ENCODE measurements around the gene RAD54L.
A peak's percentile ranks its signal among the peaks of the same experiment; 100 is the strongest.
"Not testable (repeated sequence)": the region's sequence is repeated elsewhere in the genome, so short reads cannot be mapped to it uniquely, and the experiment has no call there.

The RAD54L gene

DNA sequence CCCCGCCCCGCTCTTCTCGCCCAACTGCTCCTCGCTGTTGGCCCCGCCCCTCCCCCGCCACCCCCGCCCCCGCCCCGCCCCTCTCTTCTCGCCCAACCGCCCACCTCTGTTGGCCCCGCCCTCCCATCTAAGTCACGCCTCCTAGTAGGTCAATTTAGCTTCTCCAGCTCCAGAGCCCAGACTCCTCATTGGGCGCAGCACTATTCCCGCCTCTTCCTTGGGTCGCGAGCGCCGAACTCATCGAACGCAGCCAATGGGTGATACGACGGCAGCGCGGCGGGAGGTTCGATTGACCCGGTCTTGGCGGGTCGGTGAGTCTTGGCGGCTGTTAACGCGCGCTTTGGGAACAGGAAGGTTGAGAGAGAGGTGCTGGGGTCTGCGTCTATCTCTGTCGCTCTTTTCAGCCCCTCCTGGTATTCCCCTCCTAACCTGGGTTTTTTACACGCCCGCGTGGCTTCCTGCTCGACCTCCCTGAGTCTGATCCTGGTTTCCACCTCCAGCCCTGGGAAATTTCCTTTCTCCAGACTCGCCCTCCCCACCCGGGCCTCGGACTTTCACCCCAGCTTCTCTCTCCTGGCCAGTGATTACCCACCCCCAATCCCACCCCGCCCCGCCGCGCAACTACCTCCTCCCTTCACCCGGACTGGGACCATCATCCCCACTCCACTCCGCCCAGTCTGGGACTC is at the start of gene RAD54L:
Gene RAD54L, plus strand, starts transcription at position 328 of the 686 bp plus-strand sequence. CDS start 643 bp downstream, outside the sequence.
- peak; percentile 99 to 100 for DNase-seq

DNA sequence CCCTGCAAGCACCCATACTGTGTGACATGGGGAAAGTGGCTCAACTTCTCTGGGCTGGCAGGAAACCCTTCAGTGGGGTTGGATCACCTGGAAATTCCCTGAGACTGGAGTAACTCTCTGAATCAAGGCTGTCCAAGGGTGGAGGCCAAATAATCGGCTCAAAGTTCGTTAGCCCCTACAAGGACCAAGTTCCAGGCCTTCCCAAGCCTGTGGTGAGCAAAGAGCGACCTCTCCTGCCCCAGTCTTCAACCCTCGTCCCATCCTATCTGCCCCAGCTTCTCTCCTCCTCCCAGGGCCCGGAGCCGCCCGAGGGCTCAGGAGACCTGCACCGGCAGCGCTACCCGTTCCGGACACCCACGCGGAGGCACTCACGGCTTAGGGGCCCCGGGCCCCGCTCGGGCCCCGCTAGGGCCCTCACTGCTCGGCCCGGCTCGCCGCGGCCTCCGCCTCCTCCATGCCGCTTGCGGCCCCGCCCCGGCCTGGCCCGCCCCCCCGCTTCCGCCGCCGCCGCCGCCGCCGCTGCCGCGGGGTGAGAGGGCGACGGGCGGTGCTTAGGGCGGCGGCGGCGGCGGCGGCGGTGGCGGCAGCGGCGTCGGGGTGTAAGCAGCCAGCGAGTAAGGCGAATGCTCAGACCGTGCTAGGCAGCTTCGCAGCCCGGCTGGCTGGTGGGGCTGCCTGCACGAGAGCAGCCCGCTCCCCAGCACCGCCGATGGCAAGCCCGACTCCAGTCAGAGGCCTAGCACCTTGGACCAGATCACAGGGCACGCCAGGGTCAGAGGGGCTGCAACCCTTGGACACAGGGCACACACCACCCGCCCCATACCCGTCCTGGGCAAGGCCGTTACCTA is 49.4 kb upstream of the RAD54L start, which contains the start of gene POMGNT1:
Gene POMGNT1, minus strand, starts transcription at position 471 of the 848 bp plus-strand sequence. CDS start 613 bp downstream, outside the sequence.
- peak; percentile 47 to 89 for DNase-seq

DNA sequence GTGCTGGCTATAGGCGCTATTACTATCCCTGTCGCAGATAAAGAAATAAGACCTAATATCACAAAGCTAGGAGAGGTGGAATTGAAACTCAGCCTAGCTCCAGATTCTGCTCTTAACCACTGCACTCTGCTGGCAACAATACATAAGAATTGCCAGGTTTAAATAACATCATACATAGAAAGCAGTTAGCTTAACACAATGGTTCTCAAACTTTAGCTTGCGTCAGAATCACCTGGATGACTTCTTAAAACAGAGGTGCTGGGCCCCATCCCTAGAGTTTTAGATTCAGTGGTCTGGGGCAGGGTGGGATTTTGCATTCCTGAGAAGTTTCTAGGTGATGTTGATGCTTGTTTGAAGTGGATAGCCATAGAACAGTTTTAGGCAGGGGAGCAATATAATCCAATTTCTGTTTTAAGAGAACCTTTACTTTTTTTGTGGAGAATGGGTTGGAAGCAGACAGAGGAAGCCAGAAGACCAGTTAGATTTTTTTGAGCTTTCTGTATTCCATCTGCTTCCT is 48.3 kb upstream of the RAD54L start:
- DNase-seq: no peak

DNA sequence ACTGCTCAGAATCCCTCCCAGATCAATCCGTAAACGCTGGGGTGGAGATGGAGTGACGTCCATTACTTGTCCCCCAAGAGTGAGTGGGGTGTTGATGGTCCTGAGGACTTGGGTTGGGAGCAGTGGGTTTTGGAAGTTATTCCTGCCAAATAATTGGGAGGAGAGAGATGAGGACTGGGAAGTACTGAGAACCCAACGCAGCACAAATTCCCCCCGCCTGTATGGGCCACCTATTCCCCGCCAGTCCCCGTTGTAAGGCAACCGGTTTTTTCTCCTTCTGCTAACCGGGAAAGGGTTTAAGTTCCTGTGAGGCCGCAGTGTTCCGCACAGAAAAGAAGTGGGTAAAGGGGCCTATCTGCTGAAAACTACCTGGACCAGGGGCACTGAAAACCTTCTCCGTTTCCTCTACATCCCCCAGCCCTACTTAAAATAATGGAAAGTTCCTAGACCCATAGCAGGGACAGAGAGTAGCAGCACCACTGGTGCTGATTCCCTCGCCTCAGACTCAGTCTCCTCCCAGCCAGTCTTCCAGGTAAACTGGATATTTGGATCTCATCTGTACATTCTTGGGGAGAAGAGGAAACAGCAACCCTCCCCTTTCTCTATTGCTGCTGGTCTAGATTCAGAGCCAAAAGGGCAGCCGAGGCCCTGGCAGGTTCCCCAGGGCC is 43.7 kb upstream of the RAD54L start:
- DNase-seq: no peak

DNA sequence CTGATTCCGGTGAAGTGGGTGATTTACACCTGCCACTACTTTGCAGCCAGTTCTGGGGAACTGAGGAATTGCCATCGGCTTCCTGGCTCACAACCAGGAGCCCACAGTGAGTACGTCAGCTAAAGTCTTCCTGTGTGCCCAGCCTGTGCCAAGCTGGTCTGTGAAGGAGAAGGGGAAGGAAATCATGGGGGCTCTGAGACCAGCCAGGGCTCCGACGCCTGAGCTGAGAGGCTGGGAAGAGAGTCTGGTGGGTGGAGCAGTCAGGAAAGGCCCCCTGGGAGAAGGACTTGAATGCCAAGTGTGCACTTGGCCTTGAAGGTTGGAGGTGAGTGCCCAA is 43.2 kb upstream of the RAD54L start:
- DNase-seq: no peak

DNA sequence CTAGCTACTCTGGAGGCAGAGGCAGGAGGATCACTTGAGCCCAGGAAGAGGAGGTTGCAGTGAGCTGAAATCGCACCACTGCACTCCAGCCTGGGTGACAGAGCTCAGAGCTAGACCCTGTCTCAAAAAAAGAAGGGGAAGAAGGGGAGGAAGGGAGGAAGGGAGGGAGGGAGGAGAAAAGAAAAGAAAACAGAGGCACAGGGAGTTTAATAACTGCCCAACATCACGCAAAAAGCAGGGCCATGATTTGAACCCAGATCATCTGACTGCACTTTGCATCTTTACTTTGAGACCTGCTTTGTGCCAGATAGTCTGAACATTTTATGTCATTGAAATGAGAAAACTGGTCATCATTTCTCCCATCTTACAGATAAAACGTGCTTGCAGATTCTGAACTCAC is 42.4 kb upstream of the RAD54L start:
- no peak for DNase-seq

DNA sequence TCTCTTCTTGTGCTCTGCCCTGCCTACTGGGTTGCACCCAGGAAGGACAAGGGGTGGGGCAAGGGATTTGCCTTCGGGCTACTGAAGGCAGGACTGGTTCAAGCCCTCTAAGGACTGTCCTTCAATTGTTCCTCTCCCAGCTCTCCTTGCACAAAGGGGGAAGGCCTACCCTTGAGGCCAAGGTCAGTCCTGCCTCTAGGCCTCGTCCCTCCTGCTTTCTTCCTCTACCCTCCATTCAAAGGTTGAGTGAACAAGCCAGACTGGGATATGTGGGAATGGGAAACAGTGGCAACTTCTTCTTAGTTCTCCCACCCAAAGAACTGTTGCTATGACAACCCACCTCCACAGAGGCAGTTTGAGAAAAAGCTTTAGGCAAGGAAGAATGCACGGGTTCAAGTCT is 41.8 kb upstream of the RAD54L start:
- DNase-seq: no peak

DNA sequence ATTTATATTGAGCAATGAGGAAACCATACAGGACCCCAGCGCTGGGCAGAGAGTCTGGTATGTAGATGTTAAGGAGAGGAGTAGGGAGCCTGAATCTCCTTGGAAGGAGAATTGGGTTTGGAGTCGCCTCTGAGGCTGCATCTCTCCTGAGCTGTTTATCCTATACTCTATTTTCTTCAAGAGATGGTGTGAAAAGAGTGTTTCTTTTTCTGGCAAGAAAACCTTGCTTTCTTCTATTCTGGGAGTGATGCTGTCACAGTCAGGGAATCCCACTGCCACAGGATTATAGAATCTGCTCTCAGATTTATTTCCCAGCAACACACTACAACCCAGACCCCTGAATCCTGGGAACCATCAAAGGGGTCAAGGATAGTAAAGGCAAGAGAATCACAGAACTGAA is 41.2 kb upstream of the RAD54L start:
- DNase-seq: no peak

DNA sequence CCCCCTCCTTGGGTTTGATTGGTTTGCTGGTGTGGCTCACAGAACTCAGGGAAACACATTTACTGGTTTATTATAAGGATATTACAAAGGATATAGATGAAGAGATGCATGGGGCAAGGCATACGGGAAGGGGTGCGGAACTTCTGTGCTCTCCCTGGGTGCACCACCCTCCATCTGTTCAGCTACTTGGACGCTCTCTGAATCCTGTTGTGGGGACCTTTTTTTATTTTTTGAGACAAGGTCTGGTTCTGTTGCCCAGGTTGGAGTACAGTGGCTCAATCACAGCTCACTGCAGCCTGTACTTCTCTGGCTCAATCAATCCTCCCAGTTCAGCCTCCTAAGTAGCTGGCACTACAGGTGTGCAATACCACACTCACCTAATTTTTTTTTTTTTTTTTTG is 37.0 kb upstream of the RAD54L start:
- no peak for DNase-seq

DNA sequence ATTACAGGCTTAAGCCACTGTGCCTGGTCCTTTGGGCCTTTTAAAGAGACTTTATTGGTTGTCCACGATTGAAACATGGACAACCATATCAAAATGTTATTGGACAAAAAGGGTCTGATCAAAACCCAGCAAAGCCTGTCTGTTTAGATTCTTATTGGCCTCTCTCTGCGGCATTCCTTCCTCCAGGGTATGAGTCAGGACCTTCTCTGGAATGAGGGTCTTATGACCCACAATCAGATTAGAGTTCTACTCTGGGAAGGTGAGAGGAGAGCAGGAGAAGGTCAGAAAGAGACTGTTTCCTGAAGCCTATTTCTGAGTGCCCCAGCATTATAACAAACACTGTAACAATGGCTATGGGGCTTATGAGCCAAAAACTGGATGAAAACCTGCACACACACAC is 36.5 kb upstream of the RAD54L start:
- no peak for DNase-seq

DNA sequence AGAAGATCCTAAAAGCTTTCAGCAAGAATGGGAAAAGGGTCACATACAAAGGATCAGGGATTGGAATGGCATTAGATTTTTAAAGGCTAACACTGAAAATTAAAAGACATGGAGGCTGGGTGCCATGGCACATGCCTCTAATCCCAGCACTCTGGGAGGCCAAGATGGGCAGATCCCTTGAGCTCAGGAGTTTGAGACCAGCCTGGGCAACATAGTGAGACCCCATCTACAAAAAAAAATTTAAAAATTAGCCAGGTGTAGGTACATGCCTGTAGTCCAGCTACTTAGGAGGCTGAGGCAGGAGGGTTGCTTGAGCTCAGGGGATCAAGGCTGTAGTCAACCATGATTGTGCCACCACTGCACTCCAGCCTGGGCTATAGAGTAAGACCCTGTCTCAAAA is 32.1 kb upstream of the RAD54L start:
- DNase-seq: no peak

DNA sequence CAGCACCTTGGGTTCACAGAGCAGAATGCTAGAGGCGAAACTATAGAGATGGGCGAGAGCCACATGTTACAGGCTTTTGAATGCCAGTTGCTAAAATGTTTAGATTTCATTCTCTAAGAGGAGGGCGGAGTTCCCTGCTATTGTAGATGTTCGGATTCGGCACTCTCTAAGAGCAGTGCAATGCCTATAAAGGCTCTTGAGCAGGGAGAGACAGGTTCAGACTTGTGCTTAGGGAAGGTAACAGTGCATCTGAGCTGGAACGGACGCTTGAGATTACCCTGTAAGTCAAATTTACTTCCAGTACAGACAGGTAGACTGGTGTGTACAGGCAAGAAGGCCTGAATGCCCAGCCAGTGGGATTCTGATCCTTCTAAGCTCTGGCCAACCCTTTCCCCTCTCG is 29.1 kb upstream of the RAD54L start:
- DNase-seq: peak; percentile 31 to 41

DNA sequence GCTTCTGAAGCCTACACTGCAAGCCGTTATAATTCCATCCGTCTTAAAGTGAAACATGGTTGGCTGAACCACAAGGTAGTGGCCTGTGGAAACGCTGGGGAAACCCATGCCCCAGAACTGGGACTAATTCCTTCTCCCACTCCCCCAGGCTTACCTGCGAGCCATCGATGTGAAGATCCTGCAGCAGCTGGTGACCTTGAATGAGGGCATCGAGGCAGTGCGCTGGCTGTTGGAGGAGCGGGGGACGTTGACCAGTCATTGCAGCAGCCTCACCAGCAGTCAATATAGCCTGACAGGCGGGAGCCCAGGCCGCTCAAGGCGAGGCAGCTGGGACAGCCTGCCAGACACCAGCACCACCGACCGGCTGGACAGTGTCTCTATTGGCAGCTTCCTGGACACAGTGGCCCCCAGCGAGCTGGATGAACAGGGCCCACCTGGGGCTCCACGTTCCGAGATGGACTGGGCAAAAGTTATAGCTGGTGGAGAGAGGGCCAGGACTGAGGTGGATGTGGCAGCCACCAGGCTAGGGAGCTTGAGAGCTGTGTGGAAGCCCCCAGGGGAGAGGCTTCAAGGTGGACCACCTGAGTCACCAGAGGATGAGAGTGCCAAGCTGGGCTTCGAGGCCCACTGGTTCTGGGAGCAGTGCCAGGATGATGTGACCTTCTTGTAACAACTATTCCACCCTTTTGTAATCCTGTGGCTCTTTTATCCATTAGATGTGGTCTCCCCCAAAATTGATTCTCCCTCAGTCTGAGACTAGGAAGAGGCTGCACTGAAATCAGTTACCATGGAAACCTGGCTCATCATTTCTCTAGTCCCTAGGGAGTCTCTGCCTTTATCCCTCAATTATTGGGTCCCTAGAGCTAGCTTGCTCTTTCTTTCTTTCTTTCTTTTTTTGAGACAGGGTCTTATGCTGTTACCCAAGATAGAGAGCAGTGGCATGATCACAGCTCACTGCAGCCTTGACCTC is 27.7 kb upstream of the RAD54L start:
- no peak for DNase-seq

DNA sequence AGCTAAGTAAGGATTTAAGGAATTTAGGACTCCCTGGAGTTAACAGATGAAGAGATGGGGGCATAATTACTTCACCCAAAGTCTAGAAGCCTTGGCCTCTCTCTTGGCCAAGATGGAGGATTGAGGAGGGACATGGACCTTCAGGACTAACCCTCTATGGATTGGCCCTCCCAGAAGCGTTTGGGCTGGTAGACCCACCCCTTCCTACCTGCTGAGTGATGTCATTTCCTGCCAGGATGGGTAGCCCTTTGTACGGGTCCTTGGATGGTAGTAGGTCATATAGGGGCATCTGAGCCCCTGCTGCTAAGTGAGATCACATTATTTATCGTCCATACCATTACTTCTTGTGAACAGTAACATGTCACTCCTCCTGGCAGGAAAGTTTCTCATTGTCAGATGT is 26.8 kb upstream of the RAD54L start:
- DNase-seq: no peak

DNA sequence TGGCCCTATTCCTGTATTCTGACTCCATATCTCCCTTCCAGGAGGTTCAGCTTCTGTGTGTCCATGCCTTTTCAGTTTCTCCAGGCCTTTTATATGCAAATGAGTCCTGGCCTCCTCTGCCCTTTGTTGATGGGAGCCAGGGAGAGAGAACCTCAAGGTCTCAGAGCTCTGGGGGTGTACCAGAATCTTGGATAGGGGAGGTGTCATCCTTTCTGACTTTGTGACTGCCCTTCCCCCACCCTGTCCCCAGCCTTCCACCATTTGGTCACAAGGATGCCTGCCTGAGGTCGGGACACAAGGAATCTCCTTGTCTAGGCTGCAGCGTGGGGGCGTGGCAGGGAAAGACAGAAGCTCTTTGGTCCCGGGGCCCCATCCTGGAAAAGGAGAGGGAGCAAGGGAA is 25.8 kb upstream of the RAD54L start:
- DNase-seq: no peak

DNA sequence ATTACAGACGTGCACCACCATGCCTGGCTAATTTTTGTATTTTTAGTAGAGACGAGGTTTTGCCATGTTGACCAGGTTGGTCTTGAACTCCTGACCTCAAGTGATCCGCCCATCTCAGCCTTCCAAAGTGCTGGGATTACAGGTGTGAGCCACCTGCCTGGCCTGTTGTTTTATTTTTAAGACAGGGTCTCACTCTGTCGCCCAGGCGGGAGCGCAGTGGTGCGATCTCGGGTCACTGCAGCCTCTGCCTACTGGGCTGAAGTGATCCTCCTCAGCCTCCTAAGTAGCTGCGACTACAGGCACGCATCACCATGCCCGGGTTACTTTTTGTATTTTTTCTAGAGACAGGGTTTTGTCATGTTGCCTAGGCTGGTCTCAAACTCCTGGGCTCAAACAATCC is 24.5 kb upstream of the RAD54L start:
- DNase-seq: not testable (repeated sequence)

DNA sequence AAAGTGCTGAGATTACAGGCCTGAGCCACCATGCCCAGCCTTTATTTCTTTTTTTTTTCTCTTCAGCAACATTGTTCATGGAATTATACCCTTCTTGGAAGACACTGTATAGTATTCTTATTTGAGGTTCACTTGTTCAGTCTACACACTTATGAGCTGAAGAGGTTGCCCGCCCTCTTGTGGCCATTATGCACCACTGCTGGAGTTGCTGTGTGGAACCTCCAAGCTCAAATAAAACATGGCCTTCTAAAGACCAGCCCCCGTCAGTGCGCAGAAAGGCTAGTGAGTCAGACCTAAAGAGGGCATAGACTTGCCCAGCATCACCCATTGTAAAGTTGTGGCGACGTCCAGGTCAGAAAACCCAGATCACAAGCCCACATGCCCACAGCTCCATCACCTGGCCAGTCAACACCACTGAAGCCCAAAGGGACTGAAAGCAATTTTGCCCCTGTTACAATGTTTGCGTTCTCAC is 24.1 kb upstream of the RAD54L start:
- DNase-seq: peak; percentile 89 to 95

DNA sequence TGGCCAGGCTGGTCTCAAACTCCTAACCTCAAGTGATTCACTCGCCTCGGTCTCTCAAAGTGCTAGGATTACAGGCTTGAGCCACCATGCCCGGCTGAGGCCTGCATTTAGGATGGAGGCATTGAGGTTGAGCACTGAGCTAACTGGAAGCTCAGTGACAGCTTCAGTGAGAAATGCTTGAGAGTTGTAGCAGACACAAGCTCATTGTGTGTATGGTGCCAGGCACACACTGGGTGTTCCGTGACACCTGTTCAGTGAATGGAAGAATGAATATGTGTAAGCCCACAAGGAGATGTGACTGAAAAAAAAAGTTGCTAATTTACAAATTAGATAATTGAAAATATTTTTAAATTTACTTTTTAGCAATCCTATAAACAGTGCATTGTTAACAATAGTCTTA is 22.6 kb upstream of the RAD54L start:
- DNase-seq: no peak

DNA sequence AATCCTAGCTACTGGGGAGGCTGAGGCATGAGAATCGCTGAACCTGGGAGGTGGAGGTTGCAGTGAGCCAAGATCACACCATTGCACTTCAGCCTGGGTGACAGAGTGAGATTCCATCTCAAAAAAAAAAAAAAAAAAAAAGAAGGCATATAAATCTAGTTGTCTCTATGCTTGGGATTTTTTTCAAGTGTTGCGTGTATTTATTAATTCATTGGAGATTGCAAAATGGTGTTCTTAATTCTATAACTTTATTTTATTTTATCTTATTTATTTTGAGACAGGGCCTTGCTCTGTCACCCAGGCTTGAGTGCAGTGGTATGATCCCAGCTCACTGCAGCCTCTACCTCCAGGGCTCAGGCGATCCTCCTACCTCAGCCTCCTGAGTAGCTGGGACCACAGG is 16.3 kb upstream of the RAD54L start:
- DNase-seq: not testable (repeated sequence)

DNA sequence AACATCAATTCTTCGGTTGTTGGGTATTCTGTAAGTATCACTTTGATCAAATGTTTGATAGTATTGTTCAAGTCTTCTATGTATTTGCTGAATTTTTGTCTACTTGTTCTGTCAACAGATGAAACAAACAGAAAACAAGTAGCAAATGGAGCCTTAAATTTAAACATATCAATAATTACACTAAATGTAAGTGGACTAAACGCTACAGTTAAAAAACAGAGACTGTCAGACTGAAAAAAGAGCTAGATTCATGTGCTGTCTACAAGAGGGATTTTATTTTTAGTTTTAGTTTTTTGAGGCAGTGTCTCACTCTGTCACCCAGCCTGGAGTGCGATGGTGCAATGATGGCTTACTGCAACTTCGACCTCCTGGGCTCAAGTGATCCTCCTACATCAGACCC is 10.7 kb upstream of the RAD54L start:
- no peak for DNase-seq

DNA sequence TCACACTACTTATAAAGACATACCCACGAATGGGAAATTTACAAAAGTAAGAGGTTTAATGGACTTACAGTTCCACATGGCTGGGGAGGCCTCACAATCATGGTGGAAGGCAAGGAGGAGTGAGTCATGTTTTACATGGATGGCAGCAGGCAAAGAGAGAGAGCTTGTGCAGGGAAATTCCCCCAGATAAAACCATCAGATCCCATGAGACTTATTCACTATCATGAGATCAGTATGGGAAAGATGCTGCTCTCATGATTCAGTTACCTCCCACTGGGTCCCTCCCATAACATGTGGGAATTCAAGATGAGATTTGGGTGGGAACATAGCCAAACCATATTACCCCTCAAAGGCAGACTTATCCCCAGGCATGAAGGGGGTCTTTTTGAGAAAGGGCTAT is 8.7 kb upstream of the RAD54L start:
- DNase-seq: not testable (repeated sequence)

DNA sequence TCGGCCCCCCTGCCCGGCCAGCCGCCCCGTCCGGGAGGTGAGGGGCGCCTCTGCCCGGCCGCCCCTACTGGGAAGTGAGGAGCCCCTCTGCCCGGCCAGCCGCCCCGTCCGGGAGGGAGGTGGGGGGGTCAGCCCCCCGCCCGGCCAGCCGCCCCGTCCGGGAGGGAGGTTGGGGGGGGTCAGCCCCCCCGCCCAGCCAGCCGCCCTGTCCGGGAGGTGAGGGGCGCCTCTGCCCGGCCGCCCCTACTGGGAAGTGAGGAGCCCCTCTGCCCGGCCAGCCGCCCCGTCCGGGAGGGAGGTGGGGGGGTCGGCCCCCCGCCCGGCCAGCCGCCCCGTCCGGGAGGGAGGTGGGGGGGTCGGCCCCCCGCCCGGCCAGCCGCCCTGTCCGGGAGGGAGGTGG is 5.8 kb upstream of the RAD54L start:
- not testable (repeated sequence) for DNase-seq
